ENCODE results near the gene HYCC1.
A peak's percentile ranks its signal among the peaks of the same experiment; 100 is the strongest.
"Not testable (repeated sequence)": the region's sequence is repeated elsewhere in the genome, so short reads cannot be mapped to it uniquely, and the experiment has no call there.

Gene HYCC1

GRCh38 chr7:23013715-23014649 is at the start of gene HYCC1:
TSS of gene HYCC1 (minus strand) at chr7:23014130. CDS start at chr7:22991111, 23,019 bp downstream.
- DNase-seq: peak; percentile 99

- no peak for DNase-seq
Observed at GRCh38 chr7:23062452-23062851, 48.5 kb upstream of the HYCC1 start.

- no peak for DNase-seq
Observed at GRCh38 chr7:23061327-23061726, 47.4 kb upstream of the HYCC1 start.

GRCh38 chr7:23058408-23059096 is 44.6 kb upstream of the HYCC1 start:
- DNase-seq: no peak

GRCh38 chr7:23055582-23056178 is 41.8 kb upstream of the HYCC1 start:
- DNase-seq: peak; percentile 80

GRCh38 chr7:23051124-23051485 is 37.2 kb upstream of the HYCC1 start:
- not testable (repeated sequence) for DNase-seq

- DNase-seq: not testable (repeated sequence)
Observed at GRCh38 chr7:23046336-23046735, 32.4 kb upstream of the HYCC1 start.

GRCh38 chr7:23045086-23045485 is 31.2 kb upstream of the HYCC1 start:
- DNase-seq: not testable (repeated sequence)

- DNase-seq: no peak
Observed at GRCh38 chr7:23044581-23044980, 30.7 kb upstream of the HYCC1 start.

GRCh38 chr7:23043441-23043840 is 29.5 kb upstream of the HYCC1 start:
- DNase-seq: no peak

GRCh38 chr7:23039674-23040073 is 25.7 kb upstream of the HYCC1 start:
- DNase-seq: not testable (repeated sequence)

- peak; percentile 6 for DNase-seq
Observed at GRCh38 chr7:23035542-23036371, 21.8 kb upstream of the HYCC1 start.

GRCh38 chr7:23027261-23027660 is 13.3 kb upstream of the HYCC1 start:
- no peak for DNase-seq

GRCh38 chr7:23026164-23026563 is 12.2 kb upstream of the HYCC1 start:
- DNase-seq: no peak

- no peak for DNase-seq
Observed at GRCh38 chr7:23024454-23024853, 10.5 kb upstream of the HYCC1 start.

GRCh38 chr7:23022851-23023250 is 8.9 kb upstream of the HYCC1 start:
- DNase-seq: no peak

- DNase-seq: no peak
Observed at GRCh38 chr7:23022258-23022769, 8.4 kb upstream of the HYCC1 start.

GRCh38 chr7:23021596-23021995 is 7.7 kb upstream of the HYCC1 start:
- no peak for DNase-seq

- DNase-seq: no peak
Observed at GRCh38 chr7:23020742-23021401, 6.9 kb upstream of the HYCC1 start.

GRCh38 chr7:23018750-23019149 is 4.8 kb upstream of the HYCC1 start:
- DNase-seq: no peak

GRCh38 chr7:23017309-23017708 is 3.4 kb upstream of the HYCC1 start:
- no peak for DNase-seq

Measured in NCI-H1105 treated with DMSO at 0.1 percent for 48 hours (cell line).